ENCODE measurements around the gene PAK4.

Gene PAK4

DNA sequence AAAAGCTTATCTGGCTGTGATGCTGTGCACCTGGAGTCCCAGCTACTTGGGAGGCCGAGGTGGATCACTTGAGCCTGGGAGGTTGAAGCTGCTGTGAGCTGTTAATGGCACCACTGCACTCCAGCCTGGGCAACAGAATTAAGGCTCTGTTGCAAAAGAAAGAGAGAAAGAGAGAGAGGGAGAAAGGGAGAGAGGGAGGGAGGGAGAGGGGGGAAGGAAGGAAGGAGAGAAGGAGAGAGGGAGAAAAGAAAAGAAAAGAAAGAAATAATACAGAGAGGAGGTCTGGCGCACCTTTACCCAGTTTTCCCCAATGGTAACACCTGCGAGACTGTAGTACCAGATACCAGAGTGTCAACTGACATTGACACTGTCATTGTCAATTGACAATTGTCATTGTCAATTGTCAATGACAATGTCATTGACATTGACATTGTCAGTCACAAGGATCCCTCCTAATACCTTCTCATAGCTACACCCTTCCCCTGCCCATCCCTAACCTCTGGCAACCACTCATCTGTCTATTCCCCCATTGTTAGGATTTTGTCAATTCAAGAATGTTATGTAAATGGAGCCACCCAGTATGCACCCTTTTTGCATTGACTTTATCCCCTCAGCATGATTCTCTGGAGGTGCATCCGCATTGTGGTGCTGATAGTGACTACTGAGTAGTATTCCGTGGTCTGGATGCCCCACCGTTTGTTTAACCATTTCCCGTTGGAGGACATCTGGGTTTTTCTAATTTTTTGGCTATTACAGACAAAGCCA, 21.3 kb downstream of the PAK4 start:
- DNase-seq (ENCODE audit: low spot score) = no peak

- no peak for DNase-seq (ENCODE audit: low spot score)
Measured at GRCh38 chr19:39147480-39147879, 21.9 kb downstream of the PAK4 start.

GRCh38 chr19:39148939-39149529, 23.4 kb downstream of the PAK4 start:
- DNase-seq (ENCODE audit: low spot score) = no peak

DNA sequence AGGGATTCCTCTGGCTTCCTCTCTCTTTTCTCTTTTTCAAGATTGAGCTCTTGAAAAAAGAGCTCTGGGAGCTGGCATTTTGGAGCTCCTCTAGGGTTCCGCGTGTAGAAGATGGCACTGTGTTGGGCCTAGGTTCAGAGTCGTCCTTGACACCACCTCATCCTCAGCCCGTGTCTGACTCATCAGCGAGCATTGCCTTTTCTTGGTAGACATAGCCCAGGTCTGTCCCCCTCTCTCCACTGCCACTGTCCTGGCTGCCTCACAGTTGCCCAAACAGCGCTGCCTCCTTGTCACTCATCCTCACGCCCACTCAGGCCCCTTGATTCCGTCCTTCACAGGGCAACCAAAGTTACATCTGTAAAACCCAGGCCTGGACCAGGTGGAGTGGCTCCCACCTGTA, 24.6 kb downstream of the PAK4 start:
- no peak for DNase-seq (ENCODE audit: low spot score)

DNA sequence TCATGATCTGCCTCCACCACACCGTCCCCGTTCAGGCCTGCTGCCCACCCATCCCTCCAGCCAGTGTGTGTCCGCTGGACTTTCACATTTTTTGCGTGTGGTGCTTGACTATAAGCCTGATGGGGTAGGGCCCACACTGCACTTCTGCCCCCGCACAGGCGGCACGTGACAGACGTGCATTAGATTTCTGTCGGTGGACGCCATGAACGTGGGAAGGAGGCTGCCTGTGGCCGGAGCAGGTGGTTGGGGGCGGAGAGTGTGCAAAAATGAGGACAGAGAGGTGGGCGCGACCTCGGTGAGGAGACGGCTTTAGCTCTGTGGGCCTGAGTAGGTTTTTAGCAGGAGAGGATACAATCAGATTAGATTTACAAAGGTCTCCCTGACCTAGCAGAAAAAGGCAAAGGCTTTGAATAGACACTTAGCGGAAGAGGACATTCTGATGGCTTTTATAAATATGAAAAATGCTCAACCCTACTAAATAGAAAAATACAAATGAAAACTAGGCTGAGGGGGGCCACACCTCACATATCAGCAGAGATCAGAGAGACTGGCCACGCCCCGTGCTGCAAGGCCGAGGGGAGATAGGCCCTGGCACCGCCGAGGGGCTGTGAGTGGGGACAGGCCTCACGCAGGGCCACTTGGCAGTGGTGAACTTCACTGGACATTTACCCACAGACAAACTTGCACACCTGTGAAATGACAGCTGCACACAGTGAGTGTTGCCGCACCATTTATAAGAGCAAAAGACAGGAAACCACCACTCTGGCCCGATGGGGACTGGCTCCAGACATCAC, 25.4 kb downstream of the PAK4 start:
- DNase-seq (ENCODE audit: low spot score) = no peak

DNA sequence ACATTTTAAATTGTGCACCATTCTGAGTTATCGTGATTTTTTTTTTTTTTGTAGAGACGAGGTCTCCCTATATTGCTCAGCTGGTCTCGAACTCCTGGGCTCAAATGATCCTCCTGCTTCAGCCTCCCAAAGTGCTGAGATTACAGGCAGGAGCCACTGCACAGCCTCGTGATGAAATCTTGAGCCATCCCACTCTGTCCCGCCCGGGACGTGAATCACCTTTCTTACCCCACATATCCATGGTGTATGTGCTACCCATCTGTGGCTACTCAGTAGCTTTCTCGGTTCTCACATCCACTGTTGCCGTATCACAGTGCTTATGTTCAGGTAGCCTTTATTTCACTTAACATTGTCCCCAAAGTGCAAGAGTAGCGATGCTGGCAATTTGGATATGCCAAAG, 26.5 kb downstream of the PAK4 start:
- no peak for DNase-seq (ENCODE audit: low spot score)

- no peak for DNase-seq (ENCODE audit: low spot score)
Measured at GRCh38 chr19:39154100-39154628, 28.6 kb downstream of the PAK4 start.

DNA sequence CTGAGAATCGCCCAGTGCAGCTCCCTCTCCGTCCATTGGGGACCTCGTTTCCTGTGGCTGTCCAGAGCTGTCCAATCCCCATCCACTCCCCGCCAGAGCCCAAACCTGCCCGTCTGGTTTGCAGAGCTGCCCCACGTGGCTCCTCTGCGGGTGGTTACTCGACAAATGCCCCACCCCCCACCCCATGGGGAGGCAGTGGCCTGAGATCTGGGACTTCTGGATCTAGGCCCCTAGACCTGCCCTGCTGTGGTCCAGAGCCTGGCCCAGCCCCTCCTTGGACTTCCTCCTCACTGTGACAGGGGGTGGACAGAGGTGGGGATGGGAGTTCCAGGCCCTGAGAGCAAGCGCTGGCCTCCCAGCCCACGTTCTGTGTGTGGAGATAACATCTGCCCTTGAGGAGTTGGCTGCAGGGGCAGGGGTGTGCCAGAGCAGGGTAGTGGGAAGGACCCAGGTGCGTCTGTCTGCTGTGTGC, 29.1 kb downstream of the PAK4 start:
- DNase-seq (ENCODE audit: low spot score) = no peak

DNA sequence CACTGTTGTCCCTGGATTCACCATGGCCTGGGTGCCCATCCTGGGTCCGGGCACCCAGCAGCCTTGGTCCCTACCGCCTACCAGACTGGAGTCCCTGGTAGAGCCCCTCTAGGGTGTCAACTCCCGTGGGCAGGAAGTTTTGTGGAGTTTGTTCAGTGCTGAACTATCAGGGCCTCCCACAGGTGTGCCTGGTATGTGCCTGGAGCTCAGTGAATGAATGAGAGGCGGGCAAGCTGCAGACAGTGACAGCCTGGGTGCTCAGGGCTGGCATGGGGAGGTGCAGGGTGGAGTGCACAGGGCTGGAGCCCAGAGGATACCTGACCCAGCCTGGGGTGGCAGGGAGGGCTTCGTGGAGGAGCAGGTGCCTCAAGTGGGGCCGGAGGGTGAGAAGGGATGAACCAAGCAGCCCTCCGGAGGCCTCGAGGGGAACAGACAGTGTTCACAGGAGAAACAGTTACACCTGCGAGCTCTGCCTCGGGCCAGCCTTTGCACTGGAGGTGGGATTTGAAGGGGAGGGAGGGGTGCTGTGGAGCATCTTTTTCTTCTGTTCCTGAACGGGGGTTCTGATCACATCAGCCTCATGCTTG, 29.6 kb downstream of the PAK4 start:
- no peak for DNase-seq (ENCODE audit: low spot score)

- DNase-seq (ENCODE audit: low spot score) = no peak
Measured at GRCh38 chr19:39155741-39156140, 30.2 kb downstream of the PAK4 start.

- DNase-seq (ENCODE audit: low spot score) = no peak
Measured at GRCh38 chr19:39156326-39157230, 31.0 kb downstream of the PAK4 start.

DNA sequence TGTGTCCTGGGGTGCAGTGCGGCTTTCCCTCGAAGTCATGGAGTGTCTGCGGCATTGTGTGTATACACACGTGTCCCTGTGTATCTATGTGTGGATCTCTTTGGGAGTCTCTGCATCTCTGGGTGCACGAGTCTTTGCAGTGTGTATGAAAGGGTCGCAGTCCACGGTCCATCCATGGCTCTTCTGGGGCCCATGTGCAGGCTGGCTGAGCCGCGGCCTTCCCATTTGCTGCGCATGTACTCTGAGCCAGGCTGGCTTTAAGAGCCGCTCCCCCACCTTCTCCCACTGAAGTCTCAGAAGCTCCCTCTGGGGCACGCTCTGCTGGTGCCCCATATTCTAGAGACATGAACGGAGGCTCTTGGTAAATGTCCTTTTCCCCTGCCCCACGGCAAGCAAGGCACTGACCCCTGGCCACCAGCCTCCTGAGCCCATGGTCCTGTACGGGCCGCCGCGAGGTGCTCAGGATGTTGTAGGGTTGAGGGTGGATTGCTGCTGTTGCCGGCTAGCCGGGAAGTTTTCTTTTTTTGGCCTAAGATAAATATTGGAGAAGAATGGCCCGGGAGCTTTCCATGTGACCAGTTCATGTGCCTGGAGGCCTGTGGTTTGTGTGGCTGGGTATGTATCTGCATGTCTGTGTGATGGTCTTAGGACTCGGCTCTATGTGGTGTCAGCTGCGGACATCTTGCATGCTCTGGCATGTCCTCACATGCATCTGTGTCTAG, 31.9 kb downstream of the PAK4 start:
- no peak for DNase-seq (ENCODE audit: low spot score)

DNA sequence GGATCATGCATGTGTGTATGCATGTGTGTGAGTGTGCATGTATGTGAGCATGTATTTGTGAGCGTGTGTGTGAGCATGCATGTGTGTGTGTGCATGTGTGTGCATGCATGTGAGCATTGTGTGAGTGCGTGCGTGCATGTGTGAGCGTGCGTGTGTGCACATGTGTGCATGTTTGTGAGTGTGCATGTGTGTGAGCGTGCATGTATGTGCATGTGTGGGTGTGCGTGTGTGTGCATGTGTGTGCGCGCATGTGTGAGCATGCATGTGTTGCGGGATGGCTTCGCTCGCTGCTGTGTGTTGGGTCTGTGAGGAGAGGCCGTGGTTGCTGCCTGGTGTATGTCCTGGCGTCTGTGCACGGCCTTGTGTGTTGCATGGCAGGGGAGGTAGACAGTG, 32.4 kb downstream of the PAK4 start:
- no peak for DNase-seq (ENCODE audit: low spot score)

- no peak for DNase-seq (ENCODE audit: low spot score)
Measured at GRCh38 chr19:39158646-39159260, 33.2 kb downstream of the PAK4 start.

- DNase-seq (ENCODE audit: low spot score) = no peak
Measured at GRCh38 chr19:39160523-39160861, 34.9 kb downstream of the PAK4 start.

GRCh38 chr19:39160889-39161672, 35.5 kb downstream of the PAK4 start:
- no peak for DNase-seq (ENCODE audit: low spot score)

DNA sequence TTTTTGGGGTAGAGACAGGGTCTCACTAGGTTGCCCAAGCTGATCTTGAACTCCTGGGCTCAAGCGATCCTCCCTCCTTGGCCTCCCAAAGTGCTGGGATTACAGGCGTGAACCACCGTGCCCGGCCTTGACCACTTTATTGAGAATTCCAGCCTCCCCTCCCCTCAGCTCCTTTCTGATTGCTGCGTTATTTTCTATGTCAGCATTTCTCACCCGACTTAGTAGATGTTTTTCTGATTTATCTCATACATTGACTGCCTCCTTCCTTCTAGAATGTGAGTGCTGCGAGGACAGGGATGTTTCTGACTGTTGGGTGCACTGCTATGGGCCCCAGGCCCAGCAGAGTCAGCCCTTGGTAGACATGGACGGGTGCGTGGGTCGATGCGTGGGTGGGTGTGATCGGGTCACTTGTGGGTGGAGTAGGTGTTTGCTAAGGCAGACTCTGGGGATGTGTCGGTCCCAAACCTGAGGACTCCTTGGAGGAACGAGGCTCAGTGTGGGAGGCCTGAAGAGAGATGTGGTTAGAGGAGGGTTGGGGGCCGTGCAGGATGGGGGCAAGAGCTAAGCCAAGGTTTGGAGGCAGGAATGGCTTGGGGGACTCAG, 37.0 kb downstream of the PAK4 start:
- DNase-seq (ENCODE audit: low spot score) = no peak

DNA sequence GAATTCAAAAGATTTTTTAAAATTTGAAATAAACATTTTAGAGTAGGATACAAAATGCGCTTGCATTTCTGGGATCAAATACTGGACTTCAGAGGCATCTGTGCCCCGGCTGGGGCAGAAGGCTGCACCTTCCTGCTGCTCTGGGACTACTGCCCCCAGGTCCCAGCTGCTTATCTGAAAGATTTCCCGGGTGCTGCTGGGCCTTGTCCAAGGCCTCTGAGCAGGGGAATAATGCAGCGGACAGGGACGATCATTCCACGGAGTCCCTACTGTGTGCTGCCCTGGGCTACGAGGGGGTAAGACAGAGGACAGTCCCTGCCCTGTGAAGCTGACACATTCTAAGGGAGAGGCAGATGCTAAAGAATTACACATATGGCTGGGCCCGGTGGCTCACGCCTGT, 38.0 kb downstream of the PAK4 start:
- no peak for DNase-seq (ENCODE audit: low spot score)

DNA sequence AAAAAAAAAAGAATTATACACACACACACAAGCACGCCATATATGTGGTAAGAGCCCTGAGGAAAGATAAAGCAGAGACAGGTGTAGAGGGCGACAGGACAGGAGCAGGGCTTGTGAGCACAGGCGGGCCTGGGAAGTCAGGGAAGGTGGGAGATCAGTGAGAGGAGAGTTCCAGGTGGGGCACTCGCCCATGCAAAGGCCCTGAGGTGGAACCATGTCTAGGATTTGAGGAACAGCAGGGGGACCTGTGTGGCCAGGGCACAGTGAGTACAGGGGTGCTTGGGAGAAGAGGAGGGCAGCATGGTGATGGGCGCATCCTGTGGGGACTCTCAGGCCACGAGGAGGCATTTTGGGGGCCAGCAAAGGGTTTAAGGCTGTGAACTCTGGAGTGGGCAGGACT, 38.7 kb downstream of the PAK4 start:
- DNase-seq (ENCODE audit: low spot score) = no peak

All from globus pallidus (tissue), 1 donor.